HG03575 (cell line): ENCODE measurements around the gene PHTF2.
"Not testable (repeated sequence)": the region's sequence is repeated elsewhere in the genome, so short reads cannot be mapped to it uniquely, and the experiment has no call there.

ENCODE experiments used
- ATAC-seq: cut with Tn5 transposase; IDR thresholded peaks from one replicate; pipeline ENCODE4 v1.9.1; 2021; ENCODE audit not compliant: unreplicated experiment, insufficient number of reproducible peaks, low FRiP score; ENCODE audit errors: extremely low read depth

PHTF2 gene

DNA sequence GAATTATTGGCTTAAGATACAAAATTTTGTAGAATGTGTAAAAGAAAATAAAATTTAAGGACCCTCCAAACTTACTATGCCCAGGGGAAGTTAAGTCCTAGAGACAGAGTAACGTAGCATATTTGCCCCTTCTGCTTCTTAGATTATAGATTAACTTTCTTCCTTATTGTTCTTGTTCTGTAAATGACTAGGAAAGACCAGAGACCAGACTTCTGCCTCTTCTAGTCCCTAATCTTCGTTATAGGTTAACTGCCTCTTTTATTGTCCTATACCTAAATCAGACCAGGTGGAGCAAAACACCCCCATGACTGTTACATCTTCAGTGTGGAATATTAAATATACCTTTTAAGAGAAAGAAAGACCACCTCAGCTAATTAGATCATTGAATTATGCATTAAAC lies 160.5 kb downstream of the PHTF2 start:
- no peak for ATAC-seq

DNA sequence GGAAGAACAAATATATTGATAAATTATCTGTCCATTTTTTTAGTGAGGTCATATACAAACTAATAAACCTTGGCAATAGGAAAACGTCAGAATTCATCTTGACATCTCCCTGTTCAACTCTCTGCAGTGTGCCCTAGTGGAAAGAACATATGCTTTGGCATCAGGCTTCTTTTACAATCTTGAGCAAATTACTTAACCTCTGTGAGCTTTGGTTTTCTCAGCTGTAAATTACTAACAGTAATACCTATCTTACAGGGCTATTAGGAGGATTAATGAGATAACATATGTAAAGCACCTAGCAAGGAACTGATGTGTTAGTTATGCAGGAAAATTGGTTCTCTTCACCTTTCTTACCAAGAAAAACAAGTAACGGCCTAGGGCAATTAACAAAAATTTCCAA lies 161.8 kb downstream of the PHTF2 start:
- no peak for ATAC-seq

DNA sequence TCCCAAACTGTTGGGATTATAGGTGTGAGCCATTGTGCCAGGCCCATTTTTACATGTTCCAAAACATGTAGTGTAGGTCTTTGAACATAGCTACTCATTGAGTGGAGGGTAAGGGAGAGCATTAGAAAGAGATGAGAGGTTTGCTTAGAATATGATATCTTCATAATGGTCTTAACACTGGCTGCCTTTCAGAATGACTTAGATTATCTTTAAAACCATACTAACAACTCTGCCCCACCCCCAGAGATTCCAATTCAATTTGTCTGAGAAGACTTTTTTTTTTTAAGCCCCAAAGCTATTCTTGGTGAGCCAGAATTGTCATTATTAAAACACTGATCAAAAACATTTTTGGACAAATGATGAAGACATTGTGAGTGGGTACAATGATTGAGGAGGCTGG lies 168.9 kb downstream of the PHTF2 start:
- ATAC-seq, result no peak

DNA sequence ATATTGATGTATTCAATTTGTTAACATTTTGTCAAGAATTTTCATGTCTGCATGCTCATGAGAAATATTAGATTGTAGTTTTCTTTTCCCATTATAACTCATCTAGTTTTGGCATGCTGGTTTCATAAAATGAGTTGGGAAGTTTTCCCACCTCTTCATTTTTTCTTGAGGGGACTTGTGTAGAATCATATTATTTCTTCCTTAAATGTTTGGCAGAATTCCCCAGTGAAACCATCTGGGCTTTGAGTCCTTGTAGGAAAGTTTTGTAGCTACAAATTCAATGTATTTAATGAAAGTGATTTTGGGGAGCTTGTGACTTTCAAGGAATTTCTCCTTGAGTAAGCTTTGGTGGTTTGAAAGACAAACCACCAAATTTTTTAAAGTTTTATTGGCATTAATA lies 173.2 kb downstream of the PHTF2 start:
- ATAC-seq, result no peak

DNA sequence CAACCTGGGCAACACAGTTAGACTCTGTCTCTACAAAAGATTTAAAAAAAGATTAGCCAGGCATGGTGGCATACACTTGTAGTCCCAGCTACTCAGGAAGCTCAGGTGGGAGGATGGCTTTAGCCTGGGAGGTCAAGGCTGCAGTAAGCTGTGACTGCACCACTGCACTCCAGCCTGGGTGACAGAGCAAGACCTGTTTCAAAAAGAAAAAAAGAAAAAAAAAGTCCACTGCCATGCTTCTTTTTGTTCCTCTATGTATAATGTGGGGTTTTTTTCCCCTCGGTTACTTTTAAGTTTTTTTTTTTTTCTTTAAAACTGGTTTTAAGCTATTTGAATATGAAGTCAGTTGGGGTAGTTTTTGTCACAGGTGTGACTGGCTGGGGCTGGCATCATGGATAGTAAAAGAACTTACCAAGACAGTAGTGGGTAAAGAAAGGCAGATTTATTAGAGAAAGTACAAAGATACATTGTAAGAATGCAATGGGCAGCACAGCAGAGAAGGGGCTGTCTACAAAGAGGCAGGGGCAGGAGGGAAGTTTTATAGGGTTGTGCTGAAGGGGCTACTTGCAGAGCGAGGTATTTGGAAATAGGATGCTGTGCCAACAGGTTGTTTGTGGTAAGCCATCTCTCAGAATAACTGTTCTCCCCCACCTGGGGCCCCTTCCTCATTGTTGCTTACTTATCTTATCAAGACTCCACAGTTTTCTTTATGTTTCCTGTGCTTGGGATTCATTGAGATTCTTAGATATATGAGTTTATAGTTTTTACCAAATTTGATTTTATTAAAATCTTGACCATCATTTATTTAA lies 177.3 kb downstream of the PHTF2 start:
- no peak for ATAC-seq

DNA sequence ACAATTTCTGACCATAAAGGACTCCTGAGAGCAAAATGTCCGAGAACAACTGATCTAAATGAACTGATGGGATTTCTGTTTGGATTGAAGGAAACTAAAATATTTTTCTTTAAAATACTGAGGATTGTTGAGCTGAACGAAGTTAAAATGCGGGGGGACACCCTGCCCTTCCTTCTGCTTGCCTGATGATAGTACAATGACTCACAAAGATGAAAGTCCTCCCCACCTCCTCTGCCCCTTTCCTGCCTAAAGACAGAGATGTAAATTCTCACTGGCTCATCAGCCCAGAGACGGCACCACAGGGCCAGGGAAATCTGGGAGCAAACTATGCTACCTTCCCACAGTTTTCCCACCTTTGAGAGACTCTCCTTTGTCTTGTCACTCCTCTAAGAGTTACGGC lies 180.6 kb downstream of the PHTF2 start:
- ATAC-seq, result no peak

DNA sequence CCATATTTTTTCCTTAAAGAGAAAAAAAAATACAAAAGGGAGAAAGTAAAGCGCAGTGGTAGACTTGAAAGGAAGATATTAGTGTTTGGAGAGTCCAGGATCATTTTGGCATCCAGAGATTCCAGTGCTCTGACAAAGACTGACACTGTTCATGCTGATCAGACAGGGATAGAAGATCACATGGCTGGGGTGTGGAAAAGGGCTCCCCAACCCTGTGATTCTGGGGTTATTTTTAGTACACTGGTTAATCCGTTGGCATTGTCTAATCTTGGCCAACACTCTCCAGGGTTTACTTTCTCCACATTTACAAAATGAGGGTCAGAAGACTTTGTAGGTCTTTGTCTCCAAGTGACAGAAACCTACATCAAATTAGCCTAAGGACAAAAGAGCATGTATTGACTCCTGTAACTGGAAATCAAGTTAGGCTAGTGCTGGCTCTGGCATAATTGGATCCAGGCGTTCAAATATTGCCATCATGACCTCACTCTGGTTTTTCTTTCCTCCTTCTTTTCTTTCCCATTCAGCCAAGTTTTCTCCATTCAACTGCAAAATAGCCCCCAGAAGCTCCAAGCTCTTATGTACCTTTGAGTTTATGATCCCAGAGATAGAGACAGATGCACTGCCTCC lies 181.6 kb downstream of the PHTF2 start:
- ATAC-seq, result no peak

DNA sequence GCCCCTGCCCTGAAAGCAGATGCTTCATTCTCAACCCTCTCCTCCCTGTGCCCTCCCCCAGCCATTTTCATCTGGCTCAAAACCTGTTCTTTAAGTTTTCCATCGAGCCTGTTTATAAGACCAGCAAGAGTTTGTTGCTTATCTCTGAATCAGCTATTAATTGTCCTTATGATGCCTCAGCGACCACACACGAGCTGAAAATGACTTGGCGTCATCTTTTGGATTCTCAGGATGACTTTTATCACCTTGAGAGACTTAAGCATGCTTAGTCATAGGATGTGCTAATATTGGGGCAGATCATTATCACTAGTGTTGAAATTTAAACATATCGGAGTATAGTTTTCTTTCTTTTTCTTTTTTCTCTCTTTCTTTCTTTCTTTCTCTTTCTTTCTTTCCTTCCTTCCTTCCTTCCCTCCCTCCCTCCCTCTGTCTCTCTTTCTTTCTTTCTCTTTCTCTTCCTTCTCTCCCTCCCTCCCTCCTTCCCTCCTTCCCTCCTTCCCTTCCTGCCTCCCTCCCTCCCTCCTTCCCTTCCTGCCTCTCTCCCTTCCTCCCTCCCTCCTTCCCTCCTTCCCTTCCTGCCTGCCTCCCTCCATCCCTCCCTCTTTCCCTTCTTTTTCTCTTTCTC lies 184.5 kb downstream of the PHTF2 start:
- ATAC-seq, result no peak

DNA sequence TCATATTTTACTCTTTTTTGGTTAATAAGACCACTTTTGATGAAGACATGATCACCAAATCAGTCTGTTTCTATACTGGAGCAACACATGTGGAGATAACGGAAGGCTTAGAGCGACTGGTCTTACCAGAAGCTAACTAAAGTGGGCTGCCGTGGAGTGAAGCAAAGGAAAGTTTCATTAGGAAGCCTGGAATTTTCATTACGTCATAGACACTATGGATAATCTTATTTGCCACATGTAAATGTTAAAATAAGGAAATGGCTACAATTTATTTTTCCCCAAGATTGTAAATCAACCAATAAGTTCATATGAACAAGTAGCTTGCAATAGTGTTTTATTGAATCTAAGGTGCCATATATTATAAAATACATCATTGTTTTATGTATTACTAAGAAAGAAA lies 185.4 kb downstream of the PHTF2 start:
- no peak for ATAC-seq

DNA sequence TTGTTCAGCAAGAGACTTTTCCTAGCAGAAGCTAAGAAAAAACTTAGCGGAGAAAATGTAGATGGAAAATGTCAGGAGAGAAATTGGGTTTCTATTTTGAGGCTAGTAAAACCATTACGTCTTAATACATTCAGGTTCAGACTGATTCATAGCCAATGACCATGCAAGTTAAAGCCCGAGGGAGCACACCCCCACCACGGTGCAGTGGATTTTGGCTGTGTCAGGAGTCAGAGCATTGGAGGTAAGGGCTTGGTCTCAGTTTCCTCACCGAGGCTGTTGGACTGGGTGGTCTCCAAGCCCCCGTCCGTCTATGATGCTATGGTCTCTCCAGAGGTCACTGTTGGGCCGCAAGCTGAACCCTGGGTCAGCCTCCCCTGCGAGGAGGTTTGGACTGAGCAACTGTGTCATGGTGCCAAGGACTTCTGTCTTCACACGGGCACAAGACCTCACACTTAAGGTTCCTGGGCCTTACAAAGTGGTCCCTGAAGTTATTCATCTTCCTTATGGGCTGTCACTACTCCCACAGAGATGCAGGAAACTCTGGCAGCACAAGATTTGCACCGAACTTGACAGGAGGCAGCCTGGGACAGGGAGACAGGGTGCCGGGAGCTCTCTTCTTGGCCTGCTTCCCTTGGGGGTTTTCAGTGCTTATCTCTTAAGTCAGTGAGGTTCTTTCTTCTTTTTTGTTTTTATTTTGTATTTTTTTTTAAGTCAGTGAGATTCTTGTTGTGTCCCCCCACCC lies 186.8 kb downstream of the PHTF2 start:
- no peak for ATAC-seq

DNA sequence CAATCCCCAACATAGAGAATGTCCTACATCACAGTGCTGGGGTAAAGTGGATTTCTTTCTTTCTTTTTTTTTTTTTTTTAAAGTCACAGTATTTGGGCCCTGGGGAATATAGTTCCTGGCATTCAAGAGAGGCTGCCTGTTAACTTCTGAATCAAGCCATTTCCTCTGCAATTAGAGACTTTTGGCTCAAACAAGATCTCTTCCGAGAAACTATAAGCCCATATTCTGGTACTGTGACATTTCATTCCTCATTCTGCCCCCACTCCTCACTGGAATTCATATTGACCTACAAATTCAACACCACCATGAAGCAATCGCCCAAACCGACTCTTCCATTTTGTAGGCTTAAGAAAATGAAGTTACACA lies 187.4 kb downstream of the PHTF2 start:
- ATAC-seq, result no peak

DNA sequence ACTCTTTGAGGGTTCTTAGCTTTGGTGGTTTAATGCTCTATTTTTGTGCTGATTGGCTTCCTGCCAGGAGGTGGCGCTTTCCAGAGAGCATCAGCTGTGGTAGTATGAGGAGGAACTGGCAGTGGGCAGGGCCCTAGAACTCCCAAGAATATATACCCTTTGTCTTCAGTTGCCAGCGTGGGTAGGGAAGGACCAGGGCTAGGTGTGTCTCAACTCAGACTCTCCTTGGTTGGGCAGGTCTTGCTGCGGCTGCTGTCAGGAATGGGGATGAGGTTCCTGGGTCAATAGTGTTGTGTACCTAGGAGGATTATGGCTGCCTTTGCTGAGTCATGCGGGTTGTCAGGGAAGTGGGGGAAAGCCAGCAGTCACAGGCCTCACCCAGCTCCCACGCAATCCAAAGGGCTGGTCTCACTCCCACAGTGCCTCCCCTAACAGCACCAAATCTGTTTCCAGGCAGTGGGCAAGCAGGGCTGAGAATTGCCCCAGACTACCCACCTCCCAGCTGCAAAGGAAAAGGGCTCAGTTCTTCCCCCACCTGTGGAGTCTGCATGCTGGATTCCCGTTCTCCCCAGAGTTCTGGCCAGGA lies 191.5 kb downstream of the PHTF2 start:
- ATAC-seq, result no peak

DNA sequence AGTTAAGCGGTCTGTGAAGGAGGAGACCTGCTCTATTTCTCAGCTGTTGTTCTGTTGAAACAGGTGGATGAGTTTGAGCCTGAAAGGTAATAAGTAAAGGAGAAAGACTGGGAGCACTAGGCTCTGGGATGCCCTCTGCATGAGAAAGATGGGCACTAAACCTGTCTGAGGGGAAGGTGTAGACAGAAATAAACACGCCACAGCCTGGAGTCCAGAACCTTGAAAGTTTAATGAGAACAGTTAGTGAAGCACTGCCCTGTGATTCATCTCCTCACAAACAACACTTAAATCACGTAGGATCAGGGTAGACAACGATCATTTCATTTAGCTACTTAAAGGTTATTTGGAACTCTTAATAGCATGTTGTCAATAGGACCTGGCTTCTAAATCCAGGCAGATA lies 193.1 kb downstream of the PHTF2 start:
- no peak for ATAC-seq

DNA sequence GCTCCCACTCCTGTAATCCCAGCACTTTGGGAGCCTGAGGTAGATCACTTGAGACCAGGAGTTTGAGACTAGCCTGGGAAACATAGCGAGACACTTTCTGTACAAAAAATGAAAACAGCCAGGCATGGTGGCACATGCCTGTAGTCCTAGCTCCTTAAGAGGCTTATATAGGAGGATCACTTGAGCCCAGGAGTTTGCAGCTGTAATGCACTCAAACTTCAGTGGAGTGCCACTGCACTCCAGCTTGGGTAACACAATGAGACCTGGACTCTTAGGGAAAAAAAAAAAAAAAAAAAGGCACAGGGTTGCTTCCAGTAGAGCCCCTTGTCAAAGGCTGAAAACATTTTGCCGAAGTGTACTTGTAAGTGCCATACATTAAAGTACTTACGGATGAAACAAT lies 195.3 kb downstream of the PHTF2 start:
- ATAC-seq, result no peak

DNA sequence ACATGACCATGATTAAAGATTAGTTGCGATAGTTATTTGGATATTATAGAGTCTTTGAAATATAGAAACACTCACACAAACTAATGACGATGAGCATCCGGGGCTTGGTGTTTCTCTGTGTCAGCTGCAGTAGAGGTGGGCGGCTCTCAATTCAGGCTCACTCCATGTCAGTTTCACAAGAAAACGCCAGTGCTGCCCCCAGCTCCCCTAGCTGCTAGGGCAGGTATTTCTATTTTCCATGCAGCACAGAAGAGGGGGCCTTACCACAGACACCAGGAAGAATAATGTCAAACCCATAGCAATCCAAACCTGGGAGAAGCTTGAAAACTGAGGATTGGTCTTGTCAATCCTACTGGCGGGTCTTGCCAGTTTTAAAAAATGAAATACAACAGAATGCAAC lies 197.1 kb downstream of the PHTF2 start:
- no peak for ATAC-seq

DNA sequence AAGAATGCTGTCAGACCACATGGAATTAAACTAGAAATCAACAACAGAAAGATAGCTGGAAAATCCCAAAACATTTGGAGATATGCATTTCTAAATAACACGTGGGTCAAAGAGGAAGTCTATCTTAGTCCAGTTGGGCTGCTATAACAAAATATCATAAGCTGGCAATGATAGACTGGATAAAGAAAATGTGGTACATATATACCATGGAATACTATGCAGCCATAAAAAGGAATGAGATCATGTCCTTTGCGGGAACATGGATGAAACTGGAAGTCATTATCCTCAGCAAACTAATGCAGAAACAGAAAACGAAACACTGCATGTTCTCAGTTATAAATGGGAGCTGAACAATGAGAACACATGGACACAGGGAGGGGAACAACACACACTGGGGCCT lies 200.6 kb downstream of the PHTF2 start:
- ATAC-seq, result not testable (repeated sequence)

DNA sequence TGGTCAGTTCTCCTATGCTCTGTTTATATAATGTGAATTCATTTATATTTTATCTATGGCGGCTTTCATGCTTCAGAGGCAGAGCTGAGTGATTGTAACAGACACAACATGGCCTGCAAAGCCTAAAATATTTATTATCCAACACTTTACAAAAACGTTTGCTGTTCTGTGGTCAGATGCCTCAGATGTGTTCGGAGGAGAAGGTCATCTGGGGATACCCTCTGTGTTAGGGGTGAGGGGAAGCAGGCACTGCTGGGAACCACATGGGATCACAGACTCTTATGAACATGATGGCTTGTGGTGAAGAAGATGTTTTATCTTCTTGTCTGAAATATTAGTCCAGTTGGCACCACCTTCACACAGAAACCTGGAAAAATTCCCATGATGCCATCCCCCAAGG lies 203.4 kb downstream of the PHTF2 start:
- ATAC-seq, result no peak

DNA sequence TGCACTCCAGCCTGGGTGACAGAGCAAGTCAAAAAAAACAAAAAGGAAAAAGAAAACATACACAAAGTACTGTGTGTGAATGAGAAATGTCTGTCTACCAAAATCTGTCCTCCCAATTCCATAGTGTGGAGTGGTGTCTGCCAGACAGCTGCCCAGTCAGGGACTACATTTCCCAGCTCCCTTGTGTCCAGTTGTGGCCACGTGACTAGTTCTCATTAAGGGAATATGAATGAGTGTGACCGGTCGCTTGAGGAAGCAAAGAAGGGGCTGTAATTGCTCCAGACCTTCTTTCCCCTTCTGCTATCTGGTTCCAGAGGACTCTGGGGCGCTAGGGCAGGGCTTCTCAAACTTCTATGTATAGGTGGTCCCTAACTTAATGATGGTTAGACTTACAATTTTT lies 204.1 kb downstream of the PHTF2 start:
- no peak for ATAC-seq

DNA sequence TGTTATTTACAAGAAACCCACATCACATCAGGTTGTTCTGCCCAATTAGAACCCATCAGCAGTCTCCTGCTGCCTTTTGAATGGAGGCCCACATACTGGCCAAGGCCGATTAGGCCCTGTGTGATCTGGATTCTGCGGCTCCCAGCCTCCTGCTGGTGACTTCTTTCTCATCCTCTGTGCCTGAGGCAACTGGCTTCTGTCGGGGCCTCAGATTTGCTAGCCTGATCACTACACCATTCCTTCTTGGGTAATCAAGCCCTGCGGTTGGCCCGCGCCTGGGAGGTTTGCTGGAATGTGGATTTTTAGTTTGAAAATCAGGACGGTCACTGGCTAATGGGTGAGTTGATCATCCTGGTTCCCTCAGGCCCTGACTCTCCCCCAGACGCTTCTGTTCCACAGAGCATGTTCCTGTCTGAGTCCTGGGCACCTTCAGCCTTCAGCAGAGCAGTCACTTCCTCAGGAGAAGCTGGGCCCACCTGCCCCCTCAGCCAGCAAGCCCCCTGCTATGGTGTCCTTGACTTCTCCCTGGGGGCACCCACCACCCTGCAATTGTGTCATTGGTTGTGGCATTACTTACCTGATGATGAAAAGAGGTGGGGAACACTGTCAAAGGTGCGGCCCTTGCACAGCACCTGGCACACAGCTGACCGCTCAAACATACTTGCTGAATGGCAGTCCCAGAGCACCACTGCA lies 207.6 kb downstream of the PHTF2 start:
- no peak for ATAC-seq
